ENCODE results near the gene OXER1.

- TF ChIP-seq GATA2 (IDR thresholded peaks at IDR 0.05; ENCODE audit: low read depth, low read length) = no peak
- no peak for TF ChIP-seq GATA3 (IDR thresholded peaks at IDR 0.05; ENCODE audit: low read depth, low read length)
Measured at GRCh38 chr2:42812899-42813479, 49.1 kb upstream of the OXER1 start.
